Measurements from ENCODE around the gene CFAP221.

DNA sequence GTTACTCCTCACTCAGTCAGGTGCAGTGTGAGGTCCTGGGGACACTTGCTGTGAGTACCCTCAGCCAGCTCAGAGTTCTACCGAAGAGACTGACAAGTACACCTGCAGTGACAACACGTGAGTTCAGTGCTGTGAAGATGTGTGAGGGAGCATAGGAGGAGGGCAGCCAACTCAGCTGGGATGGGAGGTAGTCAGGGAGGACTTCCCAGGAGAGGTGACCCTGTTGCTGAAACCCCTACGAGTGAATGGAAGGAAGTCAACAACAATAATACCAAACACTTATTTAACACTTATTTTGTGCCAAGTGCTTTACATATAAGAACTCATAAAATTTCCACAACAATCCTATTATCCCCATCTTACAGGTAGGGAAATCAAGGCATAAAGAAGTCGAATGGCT is 145.0 kb downstream of the CFAP221 start:
- TF ChIP-seq, protein P1, sequence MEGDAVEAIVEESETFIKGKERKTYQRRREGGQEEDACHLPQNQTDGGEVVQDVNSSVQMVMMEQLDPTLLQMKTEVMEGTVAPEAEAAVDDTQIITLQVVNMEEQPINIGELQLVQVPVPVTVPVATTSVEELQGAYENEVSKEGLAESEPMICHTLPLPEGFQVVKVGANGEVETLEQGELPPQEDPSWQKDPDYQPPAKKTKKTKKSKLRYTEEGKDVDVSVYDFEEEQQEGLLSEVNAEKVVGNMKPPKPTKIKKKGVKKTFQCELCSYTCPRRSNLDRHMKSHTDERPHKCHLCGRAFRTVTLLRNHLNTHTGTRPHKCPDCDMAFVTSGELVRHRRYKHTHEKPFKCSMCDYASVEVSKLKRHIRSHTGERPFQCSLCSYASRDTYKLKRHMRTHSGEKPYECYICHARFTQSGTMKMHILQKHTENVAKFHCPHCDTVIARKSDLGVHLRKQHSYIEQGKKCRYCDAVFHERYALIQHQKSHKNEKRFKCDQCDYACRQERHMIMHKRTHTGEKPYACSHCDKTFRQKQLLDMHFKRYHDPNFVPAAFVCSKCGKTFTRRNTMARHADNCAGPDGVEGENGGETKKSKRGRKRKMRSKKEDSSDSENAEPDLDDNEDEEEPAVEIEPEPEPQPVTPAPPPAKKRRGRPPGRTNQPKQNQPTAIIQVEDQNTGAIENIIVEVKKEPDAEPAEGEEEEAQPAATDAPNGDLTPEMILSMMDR (IDR thresholded peaks at IDR 0.05) = no peak
- no peak for TF ChIP-seq POLR2A (IDR thresholded peaks at IDR 0.05)

Measured in body of pancreas (tissue), 4 donors.